ENCODE results near the gene CD63.

DNA sequence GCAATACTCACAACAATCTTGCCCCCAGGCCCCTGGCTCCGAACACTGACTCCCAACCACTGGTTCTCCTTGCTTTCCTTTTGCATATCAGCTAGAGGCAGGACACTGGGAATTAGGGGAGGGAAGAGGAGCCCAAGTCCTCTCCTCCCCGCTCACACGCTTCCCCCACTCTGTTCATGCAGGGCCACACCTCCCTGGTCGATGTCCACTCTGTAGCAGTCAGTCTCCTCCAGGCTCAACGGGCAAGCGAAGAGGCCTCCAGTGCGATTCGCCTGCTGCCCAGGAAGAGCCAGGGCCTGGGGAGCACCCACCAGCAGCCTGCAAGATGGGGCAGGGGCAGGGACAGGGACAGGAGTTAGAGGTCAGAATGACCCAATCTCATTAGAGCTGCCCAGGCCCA lies 25.9 kb downstream of the CD63 start:
- TF ChIP-seq TAF1 (IDR thresholded peaks at IDR 0.05; ENCODE audit: low read depth, low read length): no peak
- no peak for TF ChIP-seq POLR2A (IDR thresholded peaks at IDR 0.05; ENCODE audit: low read depth, low read length)
- no peak for TF ChIP-seq POLR2AphosphoS5 (IDR thresholded peaks at IDR 0.05; ENCODE audit: low read depth, low read length)
- TF ChIP-seq SPI1 (IDR thresholded peaks at IDR 0.05; ENCODE audit: low read depth, low read length): no peak

Measured in GM12891 (cell line).